ENCODE data around the gene ZNF665.
A peak's percentile ranks its signal among the peaks of the same experiment; 100 is the strongest.

- TF ChIP-seq CTCF (IDR thresholded peaks at IDR 0.05) (peak; percentile 94), EZH2 (IDR thresholded peaks at IDR 0.05; ENCODE audit: borderline replicate concordance, insufficient read depth, low read depth, low read length, poor library complexity, severe bottlenecking) (no peak)
These were observed 2.2 kb upstream of the ZNF665 start for GRCh38 chr19:53195265-53195903.

All from B cell (primary cell).